LNCaP clone FGC (cell line): ENCODE data around the gene SP5.
"Not testable (repeated sequence)": the region's sequence is repeated elsewhere in the genome, so short reads cannot be mapped to it uniquely, and the experiment has no call there.

Experiments used
- DNase-seq: peaks from one replicate; pipeline ENCODE4 v3.0.0-alpha.2; 2011; ENCODE audit warnings: low read depth
- H3K4me3 ChIP-seq: 2 replicates; pipeline ENCODE4 v1.5.1; 2011; ENCODE audit warnings: mild to moderate bottlenecking, low read depth, low read length, control low read depth
- TF ChIP-seq, protein P1 (sequence below): IDR thresholded peaks from 2 replicates; pipeline ENCODE4 v1.5.1; 2012; ENCODE audit warnings: mild to moderate bottlenecking; ENCODE audit not compliant: control insufficient read depth, insufficient read depth; ENCODE audit errors: extremely low read depth

Gene SP5

DNA sequence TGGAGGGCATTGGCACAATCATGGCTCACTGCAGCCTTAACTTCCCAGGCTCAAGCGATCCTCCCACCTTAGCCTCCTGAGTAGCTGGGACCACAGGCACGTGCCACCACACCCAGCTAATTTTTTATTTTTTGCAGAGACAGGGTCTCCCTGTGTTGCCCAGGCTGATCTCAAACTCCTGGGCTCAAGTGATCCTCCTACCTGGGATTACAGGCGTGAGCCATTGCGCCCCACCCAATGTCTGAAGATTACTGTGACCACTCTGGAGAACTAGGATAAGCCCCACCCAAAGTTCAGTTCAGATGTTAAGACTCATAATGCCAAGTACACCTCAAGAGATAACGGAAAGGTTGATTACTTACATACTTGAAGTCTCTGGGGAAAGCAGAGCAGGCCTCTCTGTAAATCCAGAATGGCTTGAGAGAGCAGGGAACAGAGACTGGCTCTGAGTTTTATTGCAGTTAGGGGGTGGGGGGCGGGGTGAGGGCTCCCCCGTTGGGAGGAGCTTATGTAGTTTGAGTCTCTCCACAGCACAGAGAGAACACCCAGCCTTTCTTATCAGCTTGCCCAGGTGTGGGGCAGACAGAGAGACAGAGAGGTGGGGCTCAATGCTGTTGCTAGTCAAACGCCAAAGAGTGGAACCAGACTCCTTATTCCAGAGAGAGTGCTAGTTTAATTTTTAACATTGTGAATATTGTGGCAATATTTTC, 28.5 kb downstream of the SP5 start:
- no peak for DNase-seq
- no peak overlapping the region for H3K4me3 ChIP-seq

DNA sequence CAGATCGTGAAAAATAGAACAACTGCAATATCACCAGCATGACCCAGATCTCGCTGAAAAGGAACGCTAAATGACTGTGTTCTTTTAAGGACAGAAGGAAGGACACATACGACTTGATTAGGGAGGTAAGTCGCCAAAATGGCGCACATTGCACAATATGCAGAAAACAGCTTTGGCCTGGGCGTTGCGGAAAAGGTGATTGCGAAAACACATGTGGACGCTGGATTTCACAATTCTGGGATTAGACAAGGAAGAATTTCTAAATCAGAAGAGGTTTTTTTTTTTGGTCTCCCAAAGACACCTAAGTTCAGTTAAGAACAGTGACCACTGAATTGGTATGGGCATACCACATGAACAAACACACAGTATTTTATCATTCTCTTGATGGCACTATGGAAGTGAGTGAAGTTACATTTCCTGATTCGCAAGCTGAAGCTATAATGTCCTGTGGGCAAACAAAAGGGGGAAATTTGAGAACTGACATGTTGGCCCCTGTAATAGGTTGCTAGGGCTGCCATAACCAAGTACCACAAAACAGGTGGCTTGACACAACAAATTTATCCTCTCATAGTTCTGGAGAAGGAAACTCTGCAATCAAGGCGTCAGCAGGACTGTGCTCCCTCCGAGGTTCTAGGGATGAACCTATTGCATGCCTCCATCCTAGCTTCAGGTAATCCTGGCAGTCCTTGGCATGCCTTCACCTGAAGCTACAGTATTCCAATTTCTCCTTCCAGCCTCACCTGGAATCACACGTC, 29.3 kb downstream of the SP5 start:
- TF ChIP-seq, protein P1, sequence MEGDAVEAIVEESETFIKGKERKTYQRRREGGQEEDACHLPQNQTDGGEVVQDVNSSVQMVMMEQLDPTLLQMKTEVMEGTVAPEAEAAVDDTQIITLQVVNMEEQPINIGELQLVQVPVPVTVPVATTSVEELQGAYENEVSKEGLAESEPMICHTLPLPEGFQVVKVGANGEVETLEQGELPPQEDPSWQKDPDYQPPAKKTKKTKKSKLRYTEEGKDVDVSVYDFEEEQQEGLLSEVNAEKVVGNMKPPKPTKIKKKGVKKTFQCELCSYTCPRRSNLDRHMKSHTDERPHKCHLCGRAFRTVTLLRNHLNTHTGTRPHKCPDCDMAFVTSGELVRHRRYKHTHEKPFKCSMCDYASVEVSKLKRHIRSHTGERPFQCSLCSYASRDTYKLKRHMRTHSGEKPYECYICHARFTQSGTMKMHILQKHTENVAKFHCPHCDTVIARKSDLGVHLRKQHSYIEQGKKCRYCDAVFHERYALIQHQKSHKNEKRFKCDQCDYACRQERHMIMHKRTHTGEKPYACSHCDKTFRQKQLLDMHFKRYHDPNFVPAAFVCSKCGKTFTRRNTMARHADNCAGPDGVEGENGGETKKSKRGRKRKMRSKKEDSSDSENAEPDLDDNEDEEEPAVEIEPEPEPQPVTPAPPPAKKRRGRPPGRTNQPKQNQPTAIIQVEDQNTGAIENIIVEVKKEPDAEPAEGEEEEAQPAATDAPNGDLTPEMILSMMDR: no peak
- DNase-seq: no peak
- no peak overlapping the region for H3K4me3 ChIP-seq

More for the DNA sequence above, 28.5 kb downstream of the SP5 start:
- TF ChIP-seq, protein P1: no peak

DNA sequence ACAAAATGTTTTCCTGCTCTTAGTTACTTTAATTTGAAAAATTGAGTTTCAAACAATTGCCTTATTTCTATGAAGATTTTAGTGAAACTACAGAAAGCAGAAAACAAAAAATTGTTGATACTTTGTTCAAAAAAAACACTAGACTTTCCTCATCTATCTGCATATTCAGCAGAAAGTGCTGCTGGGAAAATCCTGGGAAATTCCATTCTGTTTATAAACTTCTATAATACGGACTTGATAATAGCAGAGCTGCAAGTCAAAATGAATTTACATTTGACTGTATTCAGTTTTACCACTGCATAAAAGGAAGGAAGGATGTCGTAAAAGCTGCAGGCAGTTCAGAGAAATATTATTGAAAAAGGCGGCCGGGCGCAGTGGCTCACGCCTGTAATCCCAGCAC, 30.2 kb downstream of the SP5 start:
- TF ChIP-seq, protein P1: no peak
- H3K4me3 ChIP-seq: no peak overlapping the region
- no peak for DNase-seq

DNA sequence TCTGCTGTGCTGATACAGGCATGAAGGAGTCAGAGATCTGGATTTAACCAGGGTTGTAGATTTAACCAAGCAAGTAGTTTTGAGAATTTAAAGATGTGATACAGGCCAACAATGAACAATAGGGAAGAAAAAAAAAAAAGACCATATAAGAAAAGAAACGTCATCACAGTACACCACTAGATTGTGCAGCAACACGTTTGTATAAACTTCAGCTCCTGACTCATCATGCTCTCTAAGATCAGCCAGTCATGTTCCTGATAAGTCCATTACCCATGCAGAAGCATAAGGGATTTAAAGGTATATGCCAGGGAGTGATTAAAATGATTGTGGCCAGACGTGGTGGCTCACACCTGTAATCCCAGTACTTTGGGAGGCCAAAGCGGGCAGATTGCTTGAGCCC, 32.8 kb downstream of the SP5 start:
- no peak for DNase-seq
- TF ChIP-seq, protein P1: no peak
- H3K4me3 ChIP-seq: no peak overlapping the region

DNA sequence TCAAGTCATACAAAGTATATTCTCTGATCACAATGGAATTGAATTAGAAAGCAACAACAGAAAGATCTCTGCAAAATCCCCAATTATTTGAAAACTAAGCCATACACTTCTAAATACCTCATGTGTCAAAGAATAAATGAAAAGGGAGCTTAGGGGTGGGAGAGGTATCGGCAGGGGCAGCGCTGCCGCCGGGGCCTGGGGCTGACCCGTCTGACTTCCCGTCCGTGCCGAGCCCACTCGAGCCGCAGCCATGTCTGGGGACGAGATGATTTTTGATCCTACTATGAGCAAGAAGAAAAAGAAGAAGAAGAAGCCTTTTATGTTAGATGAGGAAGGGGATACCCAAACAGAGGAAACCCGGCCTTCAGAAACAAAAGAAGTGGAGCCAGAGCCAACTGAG, 36.4 kb downstream of the SP5 start:
- DNase-seq, H3K4me3 ChIP-seq: not testable (repeated sequence)

DNA sequence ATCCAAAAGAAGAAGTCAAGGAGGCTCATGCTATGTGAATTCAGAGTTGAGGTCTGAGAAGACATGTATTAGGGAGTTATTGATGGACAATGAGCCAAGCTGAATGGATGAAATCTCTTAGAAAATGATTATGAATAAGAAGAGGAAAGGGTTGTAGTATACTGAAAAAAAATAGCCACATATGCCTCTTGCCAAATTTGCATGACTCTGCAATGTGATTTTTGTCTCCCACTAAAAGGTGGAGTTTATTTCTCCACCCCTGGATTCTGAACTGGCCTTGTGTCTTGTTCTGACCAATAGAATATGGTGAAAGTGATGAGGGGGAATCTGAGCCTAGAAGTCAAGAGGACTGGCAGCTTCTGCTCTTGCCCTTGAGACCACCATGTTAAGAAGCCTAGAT, 46.4 kb downstream of the SP5 start:
- TF ChIP-seq, protein P1: no peak
- H3K4me3 ChIP-seq: no peak overlapping the region

DNA sequence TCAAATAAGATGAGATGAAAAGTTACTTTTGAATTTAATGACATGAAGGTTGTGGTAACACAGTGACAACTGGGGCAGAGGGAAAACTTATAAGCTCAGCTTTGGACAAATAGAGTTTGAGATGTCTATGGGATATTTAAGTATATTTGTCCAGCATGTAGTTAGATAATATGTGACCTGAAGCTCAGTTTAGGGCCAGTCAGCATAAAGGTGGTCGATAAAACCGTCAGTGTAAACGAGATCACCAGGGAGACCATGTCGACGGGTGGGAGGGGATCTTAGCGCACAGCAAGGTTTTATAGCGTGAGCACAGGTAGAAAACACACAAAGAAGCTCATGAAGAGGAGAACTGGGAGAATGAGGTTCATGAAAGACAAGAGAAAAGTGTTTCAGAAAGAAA, 47.6 kb downstream of the SP5 start:
- DNase-seq: no peak
- TF ChIP-seq, protein P1: no peak
- no peak overlapping the region for H3K4me3 ChIP-seq

More for the DNA sequence above, 46.4 kb downstream of the SP5 start:
- DNase-seq: no peak
